NCI-H82 treated with DMSO at 0.1 percent for 48 hours (cell line): ENCODE measurements around the gene FOSL2.

Experiments used
- DNase-seq: peaks from one replicate; lab custom pipeline; 2025; ENCODE audit not compliant: unreplicated experiment; lab: John Stamatoyannopoulos, UW

FOSL2 gene

GRCh38 chr2:28394331-28394877 is 1.7 kb downstream of the FOSL2 start:
- no peak for DNase-seq

DNA sequence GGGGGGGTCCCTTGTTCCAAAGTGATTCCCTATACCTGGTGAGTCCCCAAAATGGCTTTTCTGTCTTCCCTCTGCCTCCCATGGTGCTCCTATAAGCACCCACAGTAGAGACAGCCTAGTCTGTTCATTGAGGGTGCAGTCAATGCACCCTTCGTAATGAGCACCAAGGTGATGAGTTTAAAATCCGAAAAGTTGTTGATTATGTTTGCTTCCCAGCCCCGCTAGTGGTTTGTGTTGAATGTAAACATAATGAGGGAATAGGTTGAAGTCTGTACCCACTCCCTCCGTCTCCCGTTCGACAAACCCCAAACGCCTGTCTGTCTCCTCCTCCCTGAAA is 2.3 kb downstream of the FOSL2 start:
- no peak for DNase-seq

- DNase-seq = no peak
Observed at GRCh38 chr2:28395334-28396061, 2.8 kb downstream of the FOSL2 start.

- no peak for DNase-seq
Observed at GRCh38 chr2:28397043-28397381, 4.4 kb downstream of the FOSL2 start.

GRCh38 chr2:28398101-28398834 is 5.6 kb downstream of the FOSL2 start:
- DNase-seq = no peak

- DNase-seq = no peak
Observed at GRCh38 chr2:28399289-28399688, 6.6 kb downstream of the FOSL2 start.

DNA sequence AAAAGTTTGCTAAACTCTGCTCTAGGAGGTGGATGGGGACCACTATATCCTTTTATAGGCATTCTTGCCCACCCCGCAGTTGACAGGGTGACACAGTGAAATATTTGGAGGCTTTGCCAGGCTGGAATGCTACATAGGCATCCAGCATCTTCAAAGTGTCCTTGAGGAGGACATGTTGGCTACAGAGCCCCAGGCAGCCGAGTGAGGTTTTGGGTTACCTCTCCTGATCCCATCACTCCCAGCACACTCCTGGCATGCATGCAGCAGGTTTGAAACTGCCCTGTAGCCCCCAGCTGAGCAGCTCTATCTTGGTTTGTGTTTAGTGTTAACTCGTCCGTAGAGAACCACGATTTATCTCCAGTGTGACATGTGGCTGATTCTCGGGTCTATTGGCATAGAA is 7.3 kb downstream of the FOSL2 start:
- DNase-seq = no peak

GRCh38 chr2:28400419-28400818 is 7.8 kb downstream of the FOSL2 start:
- DNase-seq = no peak

GRCh38 chr2:28400921-28401320 is 8.3 kb downstream of the FOSL2 start:
- no peak for DNase-seq

GRCh38 chr2:28401411-28401810 is 8.8 kb downstream of the FOSL2 start:
- DNase-seq = no peak

GRCh38 chr2:28401948-28402550 is 9.4 kb downstream of the FOSL2 start:
- DNase-seq = no peak

DNA sequence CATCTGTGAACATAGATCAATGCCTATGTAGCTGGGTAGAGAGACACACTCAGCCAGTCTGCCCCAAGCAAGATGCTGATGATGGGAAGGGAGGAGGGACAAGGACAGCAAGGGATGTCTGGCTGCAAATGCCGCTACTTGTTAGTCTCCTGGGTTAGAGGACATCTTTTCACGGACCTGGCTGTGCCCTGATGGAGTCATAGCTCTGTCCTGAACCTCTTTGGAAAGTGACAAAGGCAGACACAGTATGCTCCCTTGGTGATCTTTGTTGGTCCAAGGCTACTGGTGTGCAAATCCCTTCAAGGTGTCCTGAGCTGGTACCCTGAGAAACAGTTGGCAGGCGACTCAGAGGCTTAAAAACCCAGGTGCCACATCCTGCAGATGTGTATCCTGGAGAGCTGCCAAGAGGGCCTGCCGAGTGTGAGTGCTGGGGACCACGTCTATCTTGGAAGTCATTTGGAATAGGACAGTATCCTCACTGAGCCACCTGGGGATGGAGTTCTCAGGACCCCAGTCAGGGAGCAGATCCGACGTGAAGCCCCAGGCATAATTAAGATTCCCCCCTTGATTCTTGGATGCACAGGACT is 10.8 kb downstream of the FOSL2 start:
- DNase-seq = no peak

- DNase-seq = no peak
Observed at GRCh38 chr2:28404086-28404485, 11.4 kb downstream of the FOSL2 start.

DNA sequence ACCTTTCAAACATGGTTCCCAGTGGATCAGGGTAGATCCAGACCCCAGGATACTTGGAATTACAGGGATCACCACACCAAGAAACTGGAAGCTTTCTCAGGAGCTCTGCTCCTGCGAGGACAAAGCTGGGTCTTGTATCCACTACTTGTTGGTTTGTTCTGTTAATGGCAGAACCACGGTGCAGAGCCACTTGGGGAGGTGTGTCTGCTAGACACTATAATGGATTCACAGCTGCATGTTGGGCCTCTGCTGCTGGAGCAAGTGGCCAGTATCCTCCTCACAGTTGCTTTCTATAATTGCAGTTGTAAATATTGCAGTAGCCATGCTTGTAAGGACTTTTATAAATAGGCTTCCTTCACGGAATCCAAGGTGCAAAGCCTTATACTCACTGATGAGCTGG is 12.9 kb downstream of the FOSL2 start:
- no peak for DNase-seq

DNA sequence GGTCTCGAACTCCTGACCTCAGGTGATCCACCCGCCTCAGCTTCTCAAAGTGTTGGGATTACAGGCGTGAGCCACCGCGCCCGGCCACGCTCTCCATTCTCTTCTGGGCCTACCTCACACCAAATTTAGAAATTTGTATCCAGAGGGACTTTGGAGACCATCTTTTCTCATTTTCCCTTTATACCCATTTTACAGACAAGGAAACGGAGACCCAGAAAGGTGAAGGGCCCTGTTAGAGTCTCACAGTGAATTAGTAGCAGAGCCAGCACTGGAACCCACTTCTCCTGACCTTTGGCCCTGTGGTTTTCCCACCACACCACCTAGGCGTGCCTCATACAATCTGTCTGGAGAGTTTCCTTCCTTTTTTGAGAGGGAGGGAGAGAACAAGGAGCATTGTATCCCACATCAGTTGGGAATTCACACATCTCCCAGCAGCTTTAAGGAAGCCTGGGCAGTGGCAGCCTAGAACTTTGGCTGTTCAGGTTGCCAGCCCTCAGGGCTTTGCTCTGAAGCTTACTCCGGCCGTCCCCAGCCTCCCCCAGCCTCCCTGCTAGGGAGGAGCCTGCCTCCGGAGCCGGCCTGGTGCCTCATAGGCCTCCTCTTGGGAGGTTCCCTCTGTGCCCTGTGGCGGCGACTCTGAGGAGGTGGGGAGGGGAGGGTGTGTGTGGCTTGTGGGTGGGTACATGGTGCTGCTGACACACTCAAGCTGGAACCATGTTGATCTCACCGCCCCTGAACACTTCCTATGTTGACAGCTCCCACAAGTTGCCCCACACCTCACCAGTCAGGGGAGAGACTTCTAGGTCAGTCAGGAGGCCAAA is 13.8 kb downstream of the FOSL2 start:
- no peak for DNase-seq

DNA sequence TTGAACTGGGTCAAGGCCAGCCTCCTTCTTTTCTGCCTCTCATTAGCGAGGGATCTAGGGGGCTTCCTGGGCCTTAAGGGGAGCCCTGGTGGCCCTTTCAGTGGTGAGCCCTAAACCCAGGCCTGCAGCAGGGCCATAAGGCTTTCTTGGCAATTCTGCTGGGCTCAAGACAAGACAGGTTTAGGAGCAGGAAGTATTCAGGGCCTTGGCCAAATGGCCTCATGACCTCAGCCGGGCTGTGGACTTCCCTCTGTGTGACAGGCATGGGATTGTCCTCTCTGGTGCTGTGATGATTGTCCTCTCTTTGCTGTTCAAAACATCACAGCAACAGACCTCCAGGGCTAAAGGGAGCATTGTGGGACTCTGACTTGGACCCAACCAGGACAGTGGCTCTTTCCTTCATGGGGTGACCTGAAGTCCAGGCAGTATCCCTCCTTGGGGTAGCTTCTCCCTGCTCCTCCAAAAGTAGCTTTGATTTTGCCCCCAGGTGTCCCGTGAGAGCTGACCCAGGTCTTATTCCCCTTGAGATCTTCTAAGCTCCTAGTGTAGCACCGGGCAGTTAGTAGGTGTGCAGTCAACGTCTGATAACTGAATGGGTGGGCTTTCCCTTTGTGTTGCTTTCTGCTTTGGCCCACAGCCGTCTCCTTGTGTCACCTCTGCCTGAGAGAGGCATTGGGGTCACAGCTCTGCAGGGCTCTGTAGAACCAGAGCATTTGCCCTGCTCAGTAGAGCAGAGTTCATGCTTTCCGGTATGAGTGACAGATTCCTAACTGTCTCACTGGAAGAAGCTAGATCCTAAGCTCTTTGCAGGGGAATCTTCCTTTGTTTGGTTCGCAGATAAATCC is 14.7 kb downstream of the FOSL2 start:
- no peak for DNase-seq

- no peak for DNase-seq
Observed at GRCh38 chr2:28407976-28408690, 15.5 kb downstream of the FOSL2 start.

GRCh38 chr2:28408764-28409599 is 16.3 kb downstream of the FOSL2 start:
- DNase-seq = no peak
